GM19438 (cell line): Measurements from ENCODE around the gene SLC22A2.

Experiments used
- ATAC-seq: cut with Tn5 transposase; IDR thresholded peaks from one replicate; pipeline ENCODE4 v1.9.1; 2021; ENCODE audit warnings: low read depth; ENCODE audit not compliant: unreplicated experiment

SLC22A2 gene

DNA sequence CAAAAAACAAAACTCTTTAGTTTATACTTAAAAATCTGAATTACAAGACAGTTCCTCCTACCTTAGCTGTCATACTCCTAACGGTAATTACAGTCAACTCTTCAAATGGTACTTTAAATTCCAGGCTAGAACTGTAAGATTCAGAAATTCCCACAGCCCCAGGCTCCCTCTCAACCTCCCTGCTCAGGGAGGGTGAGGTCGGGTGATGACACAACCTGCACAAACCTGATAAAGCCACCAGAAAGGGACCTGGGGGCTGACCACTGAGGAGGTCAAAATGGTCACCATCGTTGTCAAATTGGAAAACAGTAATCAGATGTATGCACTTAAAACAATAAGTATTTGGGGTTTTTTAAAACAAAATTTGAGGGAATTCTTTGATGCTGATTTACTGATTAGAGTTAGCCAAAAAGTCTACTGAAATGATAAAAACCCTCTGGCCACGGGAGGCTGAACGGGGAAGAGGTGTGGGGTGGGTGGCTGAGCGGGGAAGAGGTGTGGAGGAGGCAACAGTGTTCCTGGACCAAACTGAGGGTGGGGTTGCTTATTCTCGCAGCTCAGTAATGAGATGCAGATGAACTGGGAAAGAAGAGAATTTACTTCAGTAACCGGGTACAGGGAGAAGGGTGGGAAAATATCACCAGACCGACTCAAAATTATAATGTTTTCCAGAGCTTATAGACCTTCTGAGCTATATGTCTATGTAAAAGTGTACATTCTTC is 84.7 kb downstream of the SLC22A2 start:
- no peak for ATAC-seq

DNA sequence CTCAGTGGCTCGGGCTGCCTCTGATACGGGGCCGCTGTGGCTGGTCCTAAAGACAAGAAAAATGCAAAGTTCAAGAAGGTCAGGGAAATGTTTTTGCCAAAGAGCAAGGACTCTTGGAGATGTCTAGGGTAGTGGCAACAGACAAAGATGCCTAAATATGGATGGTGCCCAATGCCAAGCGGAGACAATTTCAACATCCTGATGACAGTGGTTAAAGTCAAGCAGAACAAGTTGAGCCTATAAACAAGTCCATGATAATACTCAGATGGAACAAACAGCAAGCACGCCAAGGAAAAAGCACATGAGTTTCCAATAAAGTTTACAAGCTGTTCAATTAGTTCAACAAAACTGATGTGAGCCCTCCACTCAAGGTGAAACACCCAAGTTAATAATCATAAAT is 85.9 kb downstream of the SLC22A2 start:
- no peak for ATAC-seq

DNA sequence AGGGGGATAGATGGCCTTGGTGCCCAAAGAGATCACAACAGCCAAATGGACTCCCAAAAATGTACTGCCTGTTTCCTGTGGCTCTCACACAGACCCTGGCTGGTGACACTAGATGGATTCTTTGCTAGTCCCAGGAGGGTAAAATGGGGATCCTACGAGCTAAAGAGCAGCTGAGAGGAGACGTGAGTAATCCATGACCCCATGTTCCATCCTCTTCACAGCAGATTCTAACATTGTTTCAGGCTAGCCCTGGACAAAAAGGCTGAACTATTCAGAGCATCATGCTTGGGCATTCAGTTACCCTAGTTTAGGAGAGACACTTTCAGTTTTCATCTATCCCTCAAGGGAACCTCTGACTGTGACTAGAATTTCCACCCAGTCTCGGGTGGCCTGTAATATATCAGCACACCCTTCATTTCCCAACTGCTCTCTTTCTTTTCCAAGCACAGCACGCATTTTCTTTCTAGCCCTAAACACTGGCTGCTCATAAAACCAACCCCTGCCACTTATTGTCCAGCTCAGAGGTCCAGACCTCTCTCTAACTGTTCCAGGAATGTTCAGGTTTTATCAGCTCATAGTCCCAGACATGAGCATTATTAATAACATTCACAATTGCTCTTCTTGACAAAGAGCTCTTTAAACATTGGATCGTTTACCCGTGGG is 88.5 kb downstream of the SLC22A2 start:
- no peak for ATAC-seq

DNA sequence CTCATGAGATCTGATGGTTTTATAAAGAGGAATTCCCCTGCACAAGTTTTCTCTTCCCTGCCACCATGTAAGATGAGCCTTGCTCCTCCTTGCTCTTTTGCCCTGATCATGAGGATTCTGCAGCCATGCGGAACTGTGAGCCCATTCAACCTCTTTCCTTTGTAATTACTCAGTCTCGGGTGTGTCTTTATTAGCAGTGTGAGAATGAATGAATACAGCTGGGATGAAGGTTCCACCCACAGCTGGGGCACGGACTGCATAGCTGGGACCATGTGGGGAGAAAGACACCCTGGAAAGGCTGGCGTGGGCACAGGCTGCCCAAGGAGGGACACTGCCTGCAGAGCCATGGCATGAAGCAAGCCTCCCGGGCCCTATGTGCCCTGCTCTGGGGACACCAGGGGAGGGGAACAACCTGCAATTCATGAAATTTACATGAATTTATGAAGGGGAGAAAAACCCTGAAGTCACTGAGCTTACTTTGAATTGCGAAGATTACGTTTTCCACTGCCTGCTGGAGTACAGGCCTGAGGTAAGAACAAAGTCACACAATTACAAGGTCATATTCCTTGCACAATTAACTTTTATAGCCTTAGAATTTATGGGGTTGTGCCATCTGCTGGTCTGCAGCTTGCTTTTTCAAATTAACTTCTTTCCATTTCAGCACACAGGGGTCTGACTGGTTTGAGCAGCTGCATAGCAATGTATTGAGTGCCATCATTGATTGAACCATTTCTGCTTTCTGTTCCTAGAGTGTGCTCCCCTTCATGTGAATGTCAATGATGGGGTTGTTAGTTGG is 90.8 kb downstream of the SLC22A2 start:
- no peak for ATAC-seq
